Stimulated activated CD4-positive, alpha-beta T cell treated with anti-CD3 and anti-CD28 coated beads, Interleukin-1b, Interleukin-23, amount 100 ng/mL, for 1 hour (primary cell): ENCODE measurements around the gene GP1BB.

ENCODE experiments used
- DNase-seq, 2 donors: peaks; one replicate each; pipeline ENCODE4 v3.0.0-alpha.2; 2020; ENCODE audit warnings: low read depth in 2 of 2

GP1BB gene

GRCh38 chr22:19766511-19767426 lies 43.4 kb downstream of the GP1BB start:
- DNase-seq: no peak

GRCh38 chr22:19767427-19768341 lies 44.3 kb downstream of the GP1BB start:
- no peak for DNase-seq

DNA sequence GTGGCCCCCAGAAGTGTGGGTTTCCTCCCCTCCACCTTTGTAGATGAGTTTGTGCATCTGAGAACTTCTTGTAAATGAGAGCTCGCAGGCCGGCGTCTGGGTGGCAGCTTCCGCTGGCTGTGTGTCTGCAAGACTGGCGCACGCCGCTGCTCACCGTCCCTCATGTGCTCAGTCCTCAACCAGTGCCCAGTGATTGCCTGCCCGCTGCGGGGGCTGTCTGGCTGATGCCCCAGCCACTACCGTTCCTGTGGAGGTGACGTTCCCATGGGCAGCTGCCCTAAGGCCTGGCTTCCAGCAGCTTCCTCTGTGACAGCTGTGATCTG lies 46.0 kb downstream of the GP1BB start:
- DNase-seq: no peak

DNA sequence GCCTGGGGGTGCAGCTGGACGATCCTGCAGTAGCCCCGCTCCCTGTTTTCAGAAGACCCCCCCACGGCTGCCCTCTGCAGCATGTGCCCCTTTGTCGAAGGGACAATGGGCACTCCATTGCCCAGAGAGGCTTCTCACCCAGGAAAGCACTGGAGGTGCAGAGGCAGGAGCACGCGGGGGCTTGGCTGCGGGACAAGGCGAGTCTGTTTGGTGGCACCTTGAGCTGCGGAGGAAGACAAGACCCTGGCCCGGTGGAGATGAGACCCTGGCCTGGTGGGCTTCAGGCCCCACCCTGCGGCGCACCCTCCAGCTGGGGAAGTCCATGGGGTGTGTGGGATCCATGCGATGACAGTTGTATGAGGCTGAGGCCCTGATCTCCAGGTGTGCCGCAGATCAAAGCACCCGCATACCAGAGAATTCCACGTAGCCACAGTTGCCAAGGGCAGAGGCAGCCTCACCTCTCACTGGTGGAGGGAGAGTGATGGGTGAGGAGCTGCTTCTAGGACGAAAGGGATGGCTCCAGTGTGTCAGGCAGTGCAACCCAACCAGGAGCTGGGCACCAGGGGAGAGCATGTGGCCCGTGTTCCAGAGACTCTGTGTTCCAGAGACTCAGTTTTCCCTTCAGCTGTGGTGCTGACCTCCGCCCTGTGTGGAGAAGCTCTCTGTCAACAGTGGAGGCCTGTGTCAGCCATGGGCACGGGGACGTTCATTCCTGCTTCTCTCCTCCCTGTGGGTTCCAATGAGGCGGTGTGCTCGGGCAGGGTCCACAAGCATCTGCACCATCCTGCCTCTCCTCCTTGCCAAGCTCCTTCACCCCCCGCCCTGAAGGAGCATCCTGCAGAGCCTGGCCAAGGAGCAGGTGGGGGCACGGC lies 47.2 kb downstream of the GP1BB start:
- DNase-seq: no peak

GRCh38 chr22:19772422-19772672 lies 49.0 kb downstream of the GP1BB start:
- no peak for DNase-seq

- DNase-seq: no peak
Measured at GRCh38 chr22:19772673-19773469, 49.5 kb downstream of the GP1BB start.

GRCh38 chr22:19773470-19774040 lies 50.2 kb downstream of the GP1BB start:
- no peak for DNase-seq
